GM12864 (cell line): ENCODE results near the gene PDXP.

Experiments
- DNase-seq: peaks from one replicate; pipeline ENCODE4 v3.0.0-alpha.2; 2011; ENCODE audit warnings: low read depth
- H3K4me3 ChIP-seq: 2 replicates; pipeline ENCODE4 v1.5.1; 2011; ENCODE audit warnings: mild to moderate bottlenecking, low read depth, low read length, control low read depth
- TF ChIP-seq, protein P1 (sequence below): IDR thresholded peaks from 2 replicates; pipeline ENCODE4 v1.5.1; 2011; ENCODE audit warnings: low read depth, mild to moderate bottlenecking, moderate library complexity, low read length, control low read depth, inconsistent platforms; ENCODE audit errors: missing control alignments

Gene PDXP

DNA sequence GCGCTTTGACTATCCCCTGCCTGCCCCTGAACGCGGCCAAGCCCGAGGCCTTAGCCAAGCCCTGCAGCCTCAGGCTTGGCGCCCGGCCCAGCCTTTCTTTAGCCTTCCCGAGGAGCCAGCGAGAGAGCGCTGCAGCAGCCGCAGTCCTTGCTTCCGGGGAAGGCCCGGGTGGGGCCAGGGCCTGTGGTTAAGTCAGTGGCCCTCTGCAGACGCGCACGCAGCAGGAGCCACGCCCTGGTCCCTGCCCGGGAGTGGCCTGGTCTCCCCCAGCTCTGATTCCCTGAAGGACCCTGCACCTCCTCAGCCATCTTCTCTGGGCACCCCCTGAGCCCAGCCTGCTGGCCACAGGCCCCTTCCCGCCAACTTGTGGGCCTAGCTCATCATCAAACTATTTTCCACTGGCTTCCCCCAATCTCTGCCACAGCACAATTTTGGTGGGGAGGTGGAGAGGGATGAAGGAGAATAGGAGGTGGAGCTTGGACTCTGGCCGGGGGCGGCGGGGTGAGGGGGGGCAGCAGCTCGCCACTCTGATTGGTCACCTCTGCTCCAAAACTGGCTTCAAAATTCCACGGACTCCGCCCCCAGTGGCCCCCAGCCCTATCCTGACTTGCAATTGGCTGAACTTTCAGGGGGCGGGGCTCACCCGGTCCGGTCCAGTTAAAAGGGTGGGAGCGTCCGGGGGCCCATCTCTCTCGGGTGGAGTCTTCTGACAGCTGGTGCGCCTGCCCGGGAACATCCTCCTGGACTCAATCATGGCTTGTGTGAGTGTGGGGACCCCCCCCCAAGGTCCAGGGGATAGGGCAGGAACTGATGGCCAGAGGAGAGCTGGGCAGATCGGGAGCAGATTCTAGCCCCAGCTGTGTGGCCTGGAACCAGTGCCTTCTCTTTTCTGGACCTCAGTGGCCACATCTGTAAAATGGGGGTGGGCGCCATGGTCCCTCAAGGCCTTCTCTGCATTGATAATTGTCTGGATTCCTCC is 16.7 kb downstream of the PDXP start, which contains the start of gene LGALS1:
LGALS1 (plus strand) TSS at position 686 of the 979 bp plus-strand sequence; CDS start at position 753, 67 bp downstream.
- H3K4me3 ChIP-seq: peak within 1 kb of the TSS; percentile 78
- TF ChIP-seq, protein P1, sequence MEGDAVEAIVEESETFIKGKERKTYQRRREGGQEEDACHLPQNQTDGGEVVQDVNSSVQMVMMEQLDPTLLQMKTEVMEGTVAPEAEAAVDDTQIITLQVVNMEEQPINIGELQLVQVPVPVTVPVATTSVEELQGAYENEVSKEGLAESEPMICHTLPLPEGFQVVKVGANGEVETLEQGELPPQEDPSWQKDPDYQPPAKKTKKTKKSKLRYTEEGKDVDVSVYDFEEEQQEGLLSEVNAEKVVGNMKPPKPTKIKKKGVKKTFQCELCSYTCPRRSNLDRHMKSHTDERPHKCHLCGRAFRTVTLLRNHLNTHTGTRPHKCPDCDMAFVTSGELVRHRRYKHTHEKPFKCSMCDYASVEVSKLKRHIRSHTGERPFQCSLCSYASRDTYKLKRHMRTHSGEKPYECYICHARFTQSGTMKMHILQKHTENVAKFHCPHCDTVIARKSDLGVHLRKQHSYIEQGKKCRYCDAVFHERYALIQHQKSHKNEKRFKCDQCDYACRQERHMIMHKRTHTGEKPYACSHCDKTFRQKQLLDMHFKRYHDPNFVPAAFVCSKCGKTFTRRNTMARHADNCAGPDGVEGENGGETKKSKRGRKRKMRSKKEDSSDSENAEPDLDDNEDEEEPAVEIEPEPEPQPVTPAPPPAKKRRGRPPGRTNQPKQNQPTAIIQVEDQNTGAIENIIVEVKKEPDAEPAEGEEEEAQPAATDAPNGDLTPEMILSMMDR: no peak
- DNase-seq: peak; percentile 57

DNA sequence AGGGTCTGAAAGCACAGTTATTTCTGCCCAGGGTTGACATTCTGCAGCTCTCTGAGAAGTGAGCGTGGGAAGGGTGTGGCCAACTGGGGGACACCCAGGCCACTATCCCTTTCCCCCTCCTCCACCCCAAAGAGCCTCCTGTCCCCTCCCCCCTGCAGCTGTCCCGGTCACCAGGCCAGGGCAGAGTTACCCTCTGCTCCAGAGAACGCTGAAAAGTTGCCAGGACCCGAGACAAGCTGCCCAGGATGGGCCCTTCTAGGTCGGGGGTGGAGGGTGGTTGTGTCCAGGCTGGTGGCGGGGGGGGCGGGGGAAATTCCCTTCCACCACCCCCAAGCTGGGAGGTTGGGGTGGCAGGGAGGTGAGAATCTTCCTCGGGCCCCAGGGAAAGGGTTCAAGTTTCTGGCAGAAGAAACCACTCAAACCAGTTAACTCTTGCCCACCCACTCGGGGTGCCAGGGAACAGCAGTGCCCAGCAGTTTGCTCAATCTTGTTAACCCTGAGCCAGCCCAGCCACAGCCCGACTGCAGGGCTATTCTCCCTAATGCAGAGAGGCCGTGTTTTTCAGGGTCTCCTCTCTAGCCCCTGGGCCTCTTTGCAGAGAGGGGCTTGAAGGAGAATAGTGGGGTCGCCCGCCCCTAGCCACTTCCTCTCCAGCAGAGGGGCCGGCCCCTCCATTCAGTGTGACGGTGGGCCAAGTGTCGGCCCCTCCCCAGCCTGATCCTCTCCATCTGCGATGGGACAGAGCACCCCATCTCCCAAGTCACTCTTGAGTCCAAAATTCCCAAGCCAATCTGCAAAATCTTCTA is 17.6 kb downstream of the PDXP start:
- TF ChIP-seq, protein P1: no peak
- DNase-seq: no peak
- peak overlapping the region; percentile 78 for H3K4me3 ChIP-seq

DNA sequence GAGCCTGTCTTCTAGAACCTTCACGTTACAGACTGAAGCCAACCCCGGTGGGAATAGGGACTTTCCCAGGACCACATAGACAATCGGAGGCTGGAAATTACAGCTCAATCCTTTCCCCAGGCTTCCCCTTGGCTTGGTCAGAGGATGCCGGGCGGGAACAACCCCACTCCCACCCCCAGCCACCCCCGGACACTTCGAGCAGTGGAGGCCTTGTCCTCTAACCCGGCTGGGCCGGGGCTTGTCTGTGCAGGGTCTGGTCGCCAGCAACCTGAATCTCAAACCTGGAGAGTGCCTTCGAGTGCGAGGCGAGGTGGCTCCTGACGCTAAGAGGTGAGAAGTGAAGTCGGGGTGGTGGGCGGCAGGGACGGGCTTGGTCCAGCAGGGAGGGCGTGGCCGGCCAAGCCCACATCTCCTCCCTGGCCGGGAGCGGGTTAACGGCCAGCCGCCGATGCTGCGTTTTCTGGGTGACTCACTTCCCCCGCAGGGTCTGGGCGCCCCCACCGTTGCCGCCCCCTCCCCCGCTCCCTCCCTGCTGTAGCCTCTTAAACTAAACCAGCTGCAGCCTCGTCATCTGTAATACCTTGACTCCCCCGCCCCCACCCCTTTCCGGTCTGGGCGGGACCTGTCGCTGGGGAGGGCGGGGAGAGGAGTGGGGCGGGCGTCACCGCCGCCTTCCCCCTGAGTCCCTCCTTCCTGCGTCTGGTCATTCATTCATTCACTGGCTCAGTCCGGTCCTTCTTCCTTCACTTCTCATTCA is 18.4 kb downstream of the PDXP start:
- TF ChIP-seq, protein P1: no peak
- DNase-seq: peak; percentile 68
- H3K4me3 ChIP-seq: peak overlapping the region; percentile 78

DNA sequence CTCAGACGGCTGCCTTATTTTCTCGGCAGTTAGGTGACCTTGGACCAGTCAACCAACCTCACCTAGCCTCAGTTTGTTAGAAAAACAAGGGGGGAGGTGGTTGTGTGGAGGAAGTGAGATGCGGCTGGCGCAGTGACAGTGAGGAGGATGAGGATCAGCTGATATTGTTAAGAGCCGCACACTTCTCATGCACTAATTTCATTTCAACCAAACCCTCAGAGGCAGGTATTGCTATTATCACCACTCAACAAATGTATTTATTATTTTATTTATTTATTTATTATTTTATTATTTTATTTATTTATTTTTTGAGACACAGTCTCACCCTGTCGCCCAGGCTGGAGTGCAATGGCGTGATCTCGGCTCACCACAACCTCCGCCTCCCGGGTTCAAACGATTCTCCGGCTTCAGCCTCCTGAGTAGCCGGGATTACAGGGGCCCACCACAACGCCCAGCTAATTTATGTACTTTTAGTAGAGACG is 19.0 kb downstream of the PDXP start:
- H3K4me3 ChIP-seq: peak overlapping the region; percentile 78
- no peak for DNase-seq
- TF ChIP-seq, protein P1: no peak

DNA sequence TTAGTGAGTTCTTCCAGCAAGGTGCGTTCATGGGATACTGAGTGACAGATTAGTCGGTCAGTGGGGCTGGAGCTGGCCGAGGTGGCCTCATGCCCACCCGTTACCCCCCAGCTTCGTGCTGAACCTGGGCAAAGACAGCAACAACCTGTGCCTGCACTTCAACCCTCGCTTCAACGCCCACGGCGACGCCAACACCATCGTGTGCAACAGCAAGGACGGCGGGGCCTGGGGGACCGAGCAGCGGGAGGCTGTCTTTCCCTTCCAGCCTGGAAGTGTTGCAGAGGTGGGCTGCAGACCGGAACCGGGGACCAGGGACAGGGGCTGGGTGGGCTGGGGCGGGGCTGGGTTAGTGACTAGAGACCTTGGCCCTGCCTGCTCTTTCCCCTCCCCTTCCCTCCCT is 19.8 kb downstream of the PDXP start:
- TF ChIP-seq, protein P1: no peak
- no peak overlapping the region for H3K4me3 ChIP-seq
- no peak for DNase-seq

DNA sequence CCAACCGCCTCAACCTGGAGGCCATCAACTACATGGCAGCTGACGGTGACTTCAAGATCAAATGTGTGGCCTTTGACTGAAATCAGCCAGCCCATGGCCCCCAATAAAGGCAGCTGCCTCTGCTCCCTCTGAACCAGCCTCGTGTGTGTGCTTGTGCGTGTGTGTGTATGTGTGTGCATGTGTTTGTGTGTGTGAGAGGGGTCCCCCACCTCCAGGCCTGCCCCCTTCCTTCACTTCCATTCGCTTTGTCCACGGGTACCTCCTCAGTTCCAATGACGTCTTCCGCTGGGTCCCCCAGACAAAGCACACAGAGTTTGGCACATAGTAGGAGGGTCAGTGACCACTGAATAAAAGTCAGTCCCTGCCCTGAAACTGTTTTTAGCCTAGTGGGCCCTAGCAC is 21.1 kb downstream of the PDXP start:
- DNase-seq: no peak
- TF ChIP-seq, protein P1: no peak
- no peak overlapping the region for H3K4me3 ChIP-seq
